ENCODE data around the gene GPR183. TPM values are rescaled to one million over a fixed set of nuclear protein-coding genes. Genes with fewer than 3 reads are reported as not detected.

Gene GPR183
- total and polyA plus RNA-seq, 3 experiments from 2014 or later, result 61.5 to 232 (median 62.8) TPM

GRCh38 chr13:99265162-99265800 lies 41.9 kb downstream of the GPR183 start:
- no peak for DNase-seq
- Mint-ChIP-seq H3K9me3 (no peaks in the 10 kb centered on the region), H3K27me3 (no peaks in the 10 kb centered on the region), H3K36me3 (peaks cover 0 to 41% (median 6%) of the 10 kb centered on the region in 3 donors), H3K4me3 (peak overlapping the region; percentile 3 to 59 (median 25)), H3K27ac (peak overlapping the region; percentile 69 to 94 (median 90)), H3K4me1 (peaks cover 56 to 70% (median 61%) of the 10 kb centered on the region in 3 donors)
- peaks cover 46% of the 10 kb centered on the region for H3K4me1 ChIP-seq (ENCODE audit: insufficient read depth, low read length)
- no peak overlapping the region for H3K4me3 ChIP-seq (ENCODE audit: low read length)
- no peaks in the 10 kb centered on the region for H3K9me3 ChIP-seq (ENCODE audit: low read length)
- ChIA-PET CTCF (interaction anchor here (0.8 to 15.1 kb wide), 33 partner anchors 9 to 235 kb away, joined by 3 to 276 read pairs (median 4); partner anchors contain the start of gene UBAC2), POLR2A (interaction anchor here (0.8 to 1.8 kb wide), 7 partner anchors 9 to 172 kb away, joined by 3 to 14 read pairs (median 5); partner anchors contain the start of gene UBAC2)
- no peak overlapping the region for H3K27ac ChIP-seq (ENCODE audit: low read depth, low read length)
- no peaks in the 10 kb centered on the region for H3K27me3 ChIP-seq (ENCODE audit: insufficient read depth, low read length, poor library complexity, severe bottlenecking)
- H3K36me3 ChIP-seq (ENCODE audit: insufficient read depth, low read length), result no peaks in the 10 kb centered on the region

GRCh38 chr13:99264051-99264450 lies 43.1 kb downstream of the GPR183 start:
- no peak overlapping the region for H3K27ac ChIP-seq (ENCODE audit: low read depth, low read length)
- Mint-ChIP-seq H3K4me3 (peak overlapping the region in 6 of 7 donors; percentile 5 to 52 (median 26)), H3K36me3 (peaks cover 0 to 42% (median 11%) of the 10 kb centered on the region in 3 donors), H3K27ac (peak overlapping the region; percentile 34 to 96 (median 86)), H3K4me1 (peaks cover 61 to 73% (median 65%) of the 10 kb centered on the region in 3 donors), H3K9me3 (no peaks in the 10 kb centered on the region), H3K27me3 (no peaks in the 10 kb centered on the region)
- CTCF ChIA-PET, result interaction anchor here (0.7 to 15.1 kb wide), 12 partner anchors 8 to 395 kb away, joined by 3 to 276 read pairs (median 3); partner anchors contain the start of gene UBAC2
- POLR2A ChIA-PET, result interaction anchor here (0.6 to 1.8 kb wide), 5 partner anchors 41 to 95 kb away, joined by 3 to 14 read pairs (median 5); partner anchors contain the start of gene UBAC2
- H3K27me3 ChIP-seq (ENCODE audit: insufficient read depth, low read length, poor library complexity, severe bottlenecking), result no peaks in the 10 kb centered on the region
- DNase-seq, result no peak
- H3K4me3 ChIP-seq (ENCODE audit: low read length), result no peak overlapping the region
- H3K9me3 ChIP-seq (ENCODE audit: low read length), result no peaks in the 10 kb centered on the region
- no peaks in the 10 kb centered on the region for H3K36me3 ChIP-seq (ENCODE audit: insufficient read depth, low read length)
- H3K4me1 ChIP-seq (ENCODE audit: insufficient read depth, low read length), result peaks cover 52% of the 10 kb centered on the region

GRCh38 chr13:99263126-99263785 lies 43.9 kb downstream of the GPR183 start:
- Histone ChIP-seq H3K9me3 (ENCODE audit: low read length) (no peaks in the 10 kb centered on the region), H3K27ac (ENCODE audit: low read depth, low read length) (no peak overlapping the region), H3K36me3 (ENCODE audit: insufficient read depth, low read length) (no peaks in the 10 kb centered on the region), H3K4me3 (ENCODE audit: low read length) (no peak overlapping the region), H3K27me3 (ENCODE audit: insufficient read depth, low read length, poor library complexity, severe bottlenecking) (no peaks in the 10 kb centered on the region), H3K4me1 (ENCODE audit: insufficient read depth, low read length) (peaks cover 57% of the 10 kb centered on the region)
- Mint-ChIP-seq H3K4me1 (peaks cover 65 to 76% (median 68%) of the 10 kb centered on the region in 3 donors), H3K36me3 (peaks cover 0 to 37% (median 9%) of the 10 kb centered on the region in 3 donors), H3K27me3 (no peaks in the 10 kb centered on the region), H3K27ac (peak overlapping the region in 7 of 8 donors; percentile 34 to 93 (median 82)), H3K9me3 (no peaks in the 10 kb centered on the region), H3K4me3 (peak overlapping the region in 2 of 7 donors; percentile 5 to 28)
- DNase-seq, result no peak
- CTCF ChIA-PET, result interaction anchor here (0.8 to 15.1 kb wide), 7 partner anchors 9 to 394 kb away, joined by 3 to 276 read pairs (median 4); partner anchors contain the start of gene UBAC2
- POLR2A ChIA-PET, result interaction anchor here (1.8 kb wide), 1 partner anchor 63 kb away, joined by 14 read pairs; the partner anchor contains the start of gene UBAC2

- Mint-ChIP-seq H3K4me3 (peak overlapping the region in 2 of 7 donors; percentile 17 to 20), H3K9me3 (no peaks in the 10 kb centered on the region), H3K27me3 (no peaks in the 10 kb centered on the region), H3K4me1 (peaks cover 67 to 85% (median 80%) of the 10 kb centered on the region in 3 donors), H3K36me3 (peaks cover 0 to 39% (median 6%) of the 10 kb centered on the region in 3 donors), H3K27ac (peak overlapping the region in 7 of 8 donors; percentile 51 to 92 (median 84))
- no peak overlapping the region for H3K4me3 ChIP-seq (ENCODE audit: low read length)
- peaks cover 64% of the 10 kb centered on the region for H3K4me1 ChIP-seq (ENCODE audit: insufficient read depth, low read length)
- H3K27ac ChIP-seq (ENCODE audit: low read depth, low read length), result no peak overlapping the region
- DNase-seq, result no peak
- POLR2A ChIA-PET, result interaction anchor here (1.1 kb wide), 1 partner anchor 60 kb away, joined by 5 read pairs; the partner anchor contains the start of gene UBAC2
- H3K9me3 ChIP-seq (ENCODE audit: low read length), result no peaks in the 10 kb centered on the region
- no peaks in the 10 kb centered on the region for H3K27me3 ChIP-seq (ENCODE audit: insufficient read depth, low read length, poor library complexity, severe bottlenecking)
- no peaks in the 10 kb centered on the region for H3K36me3 ChIP-seq (ENCODE audit: insufficient read depth, low read length)
- CTCF ChIA-PET, result interaction anchor here (1.5 to 2.7 kb wide), 3 partner anchors 8 to 96 kb away, joined by 4 to 13 read pairs (median 7); no protein-coding TSS in a partner anchor
Observed at GRCh38 chr13:99261059-99261458, 46.1 kb downstream of the GPR183 start.

- peaks cover 66% of the 10 kb centered on the region for H3K4me1 ChIP-seq (ENCODE audit: insufficient read depth, low read length)
- POLR2A ChIA-PET, result interaction anchor here (0.6 to 1.2 kb wide), 4 partner anchors 26 to 64 kb away, joined by 3 to 4 read pairs (median 4); partner anchors contain the start of gene UBAC2
- peaks cover 5 to 41% (median 11%) of the 10 kb centered on the region in 3 donors for H3K36me3 Mint-ChIP-seq
Observed at GRCh38 chr13:99260216-99260615, 47.0 kb downstream of the GPR183 start.

DNA sequence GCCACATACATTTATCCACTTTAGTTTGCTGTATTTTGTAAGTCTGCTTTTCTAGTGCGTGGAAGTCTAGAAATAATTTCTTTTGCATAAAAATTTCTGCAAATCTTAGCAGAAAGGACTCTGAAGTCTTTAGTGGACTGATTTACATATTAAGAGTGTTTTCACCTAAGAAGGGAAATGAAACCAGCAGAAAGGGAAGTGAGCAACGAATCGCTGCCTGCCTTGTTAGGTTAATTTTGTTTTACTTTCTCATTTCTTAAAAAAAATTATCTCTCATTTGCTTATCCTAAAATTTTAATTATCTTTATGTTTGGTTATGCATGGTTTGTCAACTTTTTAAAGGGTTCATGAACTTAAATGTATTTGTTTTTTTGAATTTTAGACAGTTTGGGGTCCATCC lies 48.3 kb downstream of the GPR183 start:
- peaks cover 64% of the 10 kb centered on the region for H3K4me1 ChIP-seq (ENCODE audit: insufficient read depth, low read length)
- H3K36me3 Mint-ChIP-seq, result peaks cover 10 to 49% (median 20%) of the 10 kb centered on the region in 3 donors
- no peaks in the 10 kb centered on the region for H3K9me3 ChIP-seq (ENCODE audit: low read length)
- H3K4me3 ChIP-seq (ENCODE audit: low read length), result peak overlapping the region; percentile 32
- peak overlapping the region; percentile 39 for H3K27ac ChIP-seq (ENCODE audit: low read depth, low read length)
- H3K36me3 ChIP-seq (ENCODE audit: insufficient read depth, low read length), result peaks cover 11% of the 10 kb centered on the region
- H3K27me3 ChIP-seq (ENCODE audit: insufficient read depth, low read length, poor library complexity, severe bottlenecking), result no peaks in the 10 kb centered on the region
- peak in 2 of 5 donors; percentile 43 to 58 for DNase-seq
- peaks cover 66 to 84% (median 78%) of the 10 kb centered on the region in 3 donors for H3K4me1 Mint-ChIP-seq
- ChIA-PET POLR2A (interaction anchor here (0.6 to 4.6 kb wide), 9 partner anchors 11 to 116 kb away, joined by 3 to 55 read pairs (median 6); partner anchors contain the start of gene UBAC2), CTCF (interaction anchor here (0.9 to 4.4 kb wide), 12 partner anchors 10 to 185 kb away, joined by 3 to 68 read pairs (median 8); partner anchors contain the start of gene UBAC2)
- H3K9me3 Mint-ChIP-seq, result no peaks in the 10 kb centered on the region
- H3K4me3 Mint-ChIP-seq, result peak overlapping the region; percentile 91 to 98 (median 96)
- H3K27ac Mint-ChIP-seq, result peak overlapping the region; percentile 89 to 99 (median 96)
- no peaks in the 10 kb centered on the region for H3K27me3 Mint-ChIP-seq

More at GRCh38 chr13:99260216-99260615, 47.0 kb downstream of the GPR183 start:
- peaks cover 68 to 85% (median 80%) of the 10 kb centered on the region in 3 donors for H3K4me1 Mint-ChIP-seq
- Histone ChIP-seq H3K27ac (ENCODE audit: low read depth, low read length) (no peak overlapping the region), H3K27me3 (ENCODE audit: insufficient read depth, low read length, poor library complexity, severe bottlenecking) (no peaks in the 10 kb centered on the region), H3K4me3 (ENCODE audit: low read length) (no peak overlapping the region), H3K36me3 (ENCODE audit: insufficient read depth, low read length) (peaks cover 6% of the 10 kb centered on the region), H3K9me3 (ENCODE audit: low read length) (no peaks in the 10 kb centered on the region)
- H3K27me3 Mint-ChIP-seq, result no peaks in the 10 kb centered on the region
- H3K4me3 Mint-ChIP-seq, result peak overlapping the region; percentile 9 to 98 (median 95)
- CTCF ChIA-PET, result interaction anchor here (0.7 to 2.7 kb wide), 10 partner anchors 9 to 177 kb away, joined by 3 to 13 read pairs (median 4); partner anchors contain the start of gene UBAC2
- no peaks in the 10 kb centered on the region for H3K9me3 Mint-ChIP-seq
- no peak for DNase-seq
- peak overlapping the region; percentile 89 to 99 (median 96) for H3K27ac Mint-ChIP-seq

GRCh38 chr13:99258210-99258860 lies 48.9 kb downstream of the GPR183 start, which contains the start of gene GPR18:
TSS of gene GPR18 (minus strand) at chr13:99258379. CDS start at chr13:99255872, 2,507 bp downstream.
- peak in 4 of 5 donors; percentile 16 to 73 (median 58) for DNase-seq

More at GRCh38 chr13:99258210-99258860, 48.9 kb downstream of the GPR183 start, which contains the start of gene GPR18:
- Histone ChIP-seq H3K27me3 (ENCODE audit: insufficient read depth, low read length, poor library complexity, severe bottlenecking) (no peaks in the 10 kb centered on the region), H3K36me3 (ENCODE audit: insufficient read depth, low read length) (peaks cover 11% of the 10 kb centered on the region), H3K9me3 (ENCODE audit: low read length) (no peaks in the 10 kb centered on the region), H3K4me3 (ENCODE audit: low read length) (peak within 1 kb of the TSS; percentile 74), H3K27ac (ENCODE audit: low read depth, low read length) (peak within 1 kb of the TSS; percentile 39), H3K4me1 (ENCODE audit: insufficient read depth, low read length) (peaks cover 63% of the 10 kb centered on the region)
- CTCF ChIA-PET, result interaction anchor here (0.6 to 4.4 kb wide), 8 partner anchors 10 to 184 kb away, joined by 3 to 68 read pairs (median 5); partner anchors contain the start of gene UBAC2
- Mint-ChIP-seq H3K9me3 (no peaks in the 10 kb centered on the region), H3K27ac (peak within 1 kb of the TSS; percentile 89 to 99 (median 96)), H3K4me1 (peaks cover 65 to 83% (median 78%) of the 10 kb centered on the region in 3 donors), H3K36me3 (peaks cover 10 to 52% (median 22%) of the 10 kb centered on the region in 3 donors), H3K4me3 (peak within 1 kb of the TSS; percentile 91 to 98 (median 96)), H3K27me3 (no peaks in the 10 kb centered on the region)
- POLR2A ChIA-PET, result interaction anchor here (0.6 to 4.6 kb wide), 13 partner anchors 11 to 117 kb away, joined by 3 to 55 read pairs (median 5); partner anchors contain the start of gene UBAC2
